ENCODE results near the gene GPC4.

GPC4 gene

DNA sequence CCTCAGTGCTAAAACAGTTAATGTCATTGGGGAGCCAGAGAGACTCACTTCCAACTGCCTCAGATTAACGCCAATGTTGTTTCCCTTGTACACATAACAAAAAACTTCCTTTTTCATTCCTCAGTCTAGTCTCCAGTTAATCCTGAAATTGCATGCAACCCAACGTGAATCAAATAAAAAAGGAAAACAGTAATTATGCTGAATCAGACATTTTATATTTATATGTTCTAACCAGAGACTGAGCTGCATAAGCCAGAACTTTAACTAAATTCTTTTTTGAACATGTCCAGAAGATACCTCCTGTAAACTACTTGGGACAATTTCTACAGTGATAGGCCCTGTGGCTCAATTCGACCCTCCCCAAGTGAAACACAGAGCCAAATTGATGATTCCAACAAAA, 4.7 kb downstream of the GPC4 start:
- H3K27me3 ChIP-seq: no peaks in the 10 kb centered on the region
- H3K4me3 ChIP-seq: no peak overlapping the region
- intact Hi-C loops (cut with DNase I; ENCODE audit: low total_unique reads): no loop called here
- no peaks in the 10 kb centered on the region for H3K9me3 ChIP-seq
- DNase-seq: no peak
- TF ChIP-seq, protein P1, sequence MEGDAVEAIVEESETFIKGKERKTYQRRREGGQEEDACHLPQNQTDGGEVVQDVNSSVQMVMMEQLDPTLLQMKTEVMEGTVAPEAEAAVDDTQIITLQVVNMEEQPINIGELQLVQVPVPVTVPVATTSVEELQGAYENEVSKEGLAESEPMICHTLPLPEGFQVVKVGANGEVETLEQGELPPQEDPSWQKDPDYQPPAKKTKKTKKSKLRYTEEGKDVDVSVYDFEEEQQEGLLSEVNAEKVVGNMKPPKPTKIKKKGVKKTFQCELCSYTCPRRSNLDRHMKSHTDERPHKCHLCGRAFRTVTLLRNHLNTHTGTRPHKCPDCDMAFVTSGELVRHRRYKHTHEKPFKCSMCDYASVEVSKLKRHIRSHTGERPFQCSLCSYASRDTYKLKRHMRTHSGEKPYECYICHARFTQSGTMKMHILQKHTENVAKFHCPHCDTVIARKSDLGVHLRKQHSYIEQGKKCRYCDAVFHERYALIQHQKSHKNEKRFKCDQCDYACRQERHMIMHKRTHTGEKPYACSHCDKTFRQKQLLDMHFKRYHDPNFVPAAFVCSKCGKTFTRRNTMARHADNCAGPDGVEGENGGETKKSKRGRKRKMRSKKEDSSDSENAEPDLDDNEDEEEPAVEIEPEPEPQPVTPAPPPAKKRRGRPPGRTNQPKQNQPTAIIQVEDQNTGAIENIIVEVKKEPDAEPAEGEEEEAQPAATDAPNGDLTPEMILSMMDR (IDR thresholded peaks at IDR 0.05): no peak
- no peak overlapping the region for H3K27ac ChIP-seq
- H3K4me1 ChIP-seq: peaks cover 0 to 40% (median 2%) of the 10 kb centered on the region in 4 donors
- H3K36me3 ChIP-seq: no peaks in the 10 kb centered on the region

DNA sequence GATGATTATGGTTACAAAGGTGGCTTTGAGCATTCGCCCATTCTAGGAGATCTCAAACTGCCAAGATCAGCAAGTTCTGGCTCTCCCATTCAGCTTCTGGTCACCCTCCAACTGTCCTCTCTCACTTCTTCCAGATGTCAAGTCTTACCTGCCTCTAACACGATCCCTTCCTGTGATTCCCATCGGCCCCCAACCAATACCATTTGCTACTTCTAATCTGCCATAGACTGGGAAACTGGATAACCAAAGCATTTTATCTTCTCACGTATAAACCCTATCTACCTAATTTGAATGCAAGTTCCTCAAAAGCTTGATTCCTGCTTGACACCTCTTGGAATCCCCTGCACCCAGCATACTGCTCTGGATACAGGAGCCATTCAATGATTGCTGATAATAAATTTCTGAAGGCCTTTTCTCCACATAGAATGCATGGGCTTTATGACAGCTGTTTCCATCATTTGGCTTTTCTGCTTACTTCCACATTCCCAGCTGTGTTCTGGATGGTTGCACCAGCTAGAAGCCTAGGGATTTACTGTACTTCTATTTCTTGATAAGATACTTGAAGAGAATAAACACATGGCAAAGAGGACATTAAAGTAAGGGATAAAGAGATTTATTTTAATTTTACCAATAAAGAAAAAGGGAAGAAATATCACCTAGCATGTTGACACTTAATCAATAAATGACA, 9.6 kb downstream of the GPC4 start:
- Histone ChIP-seq H3K27me3 (no peaks in the 10 kb centered on the region), H3K9me3 (no peaks in the 10 kb centered on the region), H3K4me1 (peaks cover 0 to 45% (median 6%) of the 10 kb centered on the region in 4 donors), H3K4me3 (no peak overlapping the region), H3K27ac (no peak overlapping the region), H3K36me3 (no peaks in the 10 kb centered on the region)
- DNase-seq: no peak
- TF ChIP-seq, protein P1 (IDR thresholded peaks at IDR 0.05): no peak
- intact Hi-C loops (cut with DNase I; ENCODE audit: low total_unique reads): loop anchor here (10.0 kb wide), 1 partner anchor 61 kb away; no protein-coding TSS in a partner anchor

DNA sequence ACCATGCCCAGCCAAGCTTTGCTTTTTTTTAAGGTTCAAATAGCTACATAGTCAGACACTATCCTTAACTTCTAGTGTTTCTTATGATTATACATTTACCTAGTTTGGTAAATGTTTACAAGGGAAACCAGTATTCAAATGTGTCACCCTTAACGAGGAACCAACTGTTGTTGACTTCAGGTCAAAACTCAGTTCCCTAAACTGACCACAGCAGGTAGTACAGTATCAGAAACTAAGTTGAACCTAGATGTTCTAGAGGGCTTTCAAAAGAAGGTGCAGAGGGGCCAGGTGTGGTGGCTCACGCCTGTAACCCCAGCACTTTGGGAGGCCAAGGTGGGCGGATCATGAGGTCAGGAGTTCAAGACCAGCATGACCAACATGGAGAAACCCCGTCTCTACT, 11.3 kb downstream of the GPC4 start:
- no peaks in the 10 kb centered on the region for H3K27me3 ChIP-seq
- H3K4me3 ChIP-seq: no peak overlapping the region
- intact Hi-C loops (cut with DNase I; ENCODE audit: low total_unique reads): loop anchor here (10.0 kb wide), 1 partner anchor 59 kb away; no protein-coding TSS in a partner anchor
- H3K27ac ChIP-seq: no peak overlapping the region
- peaks cover 0 to 39% (median 6%) of the 10 kb centered on the region in 4 donors for H3K4me1 ChIP-seq
- no peak for DNase-seq
- H3K36me3 ChIP-seq: no peaks in the 10 kb centered on the region
- H3K9me3 ChIP-seq: no peaks in the 10 kb centered on the region
- TF ChIP-seq, protein P1 (IDR thresholded peaks at IDR 0.05): no peak

DNA sequence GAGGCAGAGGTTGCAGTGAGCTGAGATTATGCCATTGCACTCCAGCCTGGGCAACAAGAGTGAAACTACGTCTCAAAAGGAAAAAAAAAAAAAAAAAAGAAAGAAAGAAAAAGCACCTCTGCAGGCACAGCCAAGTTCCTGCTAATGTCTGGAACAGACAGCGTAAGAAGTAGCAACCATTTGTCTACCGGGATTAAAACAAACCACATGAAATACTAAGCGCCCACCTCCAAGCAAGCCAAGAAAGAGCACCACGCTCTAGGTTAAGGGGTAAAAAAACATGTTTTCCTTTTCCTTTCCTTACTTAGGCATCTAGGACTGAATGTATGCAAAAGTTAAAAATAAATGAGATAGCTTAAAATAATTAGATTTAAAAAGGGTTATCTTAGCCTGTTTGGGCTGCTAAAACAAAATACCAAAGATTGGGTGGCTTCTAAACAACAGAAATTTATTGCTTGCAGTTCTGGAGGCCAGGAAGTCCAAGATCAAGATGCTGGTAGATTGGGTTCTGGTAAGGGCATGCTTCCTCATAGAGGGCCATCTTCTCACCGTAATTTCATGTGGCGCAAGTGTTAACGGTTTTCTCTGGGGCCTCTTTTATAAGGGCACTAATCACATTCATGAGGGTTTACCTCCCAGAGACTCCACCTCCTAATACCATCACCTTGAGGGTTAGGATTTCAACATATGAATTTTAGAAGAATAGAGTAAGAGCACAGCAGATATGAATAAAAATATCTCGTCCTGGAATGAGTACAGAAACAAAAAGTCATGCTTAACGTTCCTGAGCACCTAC, 12.3 kb downstream of the GPC4 start:
- Histone ChIP-seq H3K27ac (peak overlapping the region in 1 of 2 donors; percentile 39), H3K27me3 (no peaks in the 10 kb centered on the region), H3K4me1 (peaks cover 0 to 34% (median 6%) of the 10 kb centered on the region in 4 donors), H3K4me3 (no peak overlapping the region), H3K9me3 (no peaks in the 10 kb centered on the region), H3K36me3 (no peaks in the 10 kb centered on the region)
- DNase-seq: no peak
- TF ChIP-seq, protein P1 (IDR thresholded peaks at IDR 0.05): no peak
- intact Hi-C loops (cut with DNase I; ENCODE audit: low total_unique reads): loop anchor here (10.0 kb wide), 1 partner anchor 58 kb away; no protein-coding TSS in a partner anchor

DNA sequence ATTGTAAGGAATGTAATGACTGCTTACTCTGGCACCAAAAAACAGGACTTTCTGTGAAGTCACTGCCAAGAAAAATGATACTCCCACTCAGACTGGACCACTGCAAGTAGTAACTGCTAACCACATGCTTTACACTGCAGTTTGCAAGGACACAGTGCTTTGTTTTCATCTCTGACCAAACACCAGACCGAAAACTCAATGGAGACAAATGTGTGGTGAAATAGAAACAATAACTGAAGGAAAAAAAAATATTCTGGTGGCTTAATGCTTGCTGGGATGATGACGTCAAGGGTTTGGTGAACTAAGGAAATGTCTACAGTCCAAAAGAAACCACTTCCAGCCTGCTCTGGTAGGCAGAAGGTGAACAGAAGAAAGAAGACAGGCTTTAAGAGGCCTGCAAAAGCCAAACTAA, 13.2 kb downstream of the GPC4 start:
- no peaks in the 10 kb centered on the region for H3K9me3 ChIP-seq
- TF ChIP-seq, protein P1 (IDR thresholded peaks at IDR 0.05): no peak
- H3K36me3 ChIP-seq: no peaks in the 10 kb centered on the region
- intact Hi-C loops (cut with DNase I; ENCODE audit: low total_unique reads): loop anchor here (10.0 kb wide), 1 partner anchor 57 kb away; no protein-coding TSS in a partner anchor
- H3K4me3 ChIP-seq: no peak overlapping the region
- H3K4me1 ChIP-seq: peaks cover 0 to 29% (median 6%) of the 10 kb centered on the region in 4 donors
- peak overlapping the region in 1 of 2 donors; percentile 39 for H3K27ac ChIP-seq
- no peaks in the 10 kb centered on the region for H3K27me3 ChIP-seq
- DNase-seq: no peak
